ENCODE results near the gene HBM. TPM values are rescaled to one million over a fixed set of nuclear protein-coding genes. Genes with fewer than 3 reads are reported as not detected.

Gene HBM
- total RNA-seq, 1 experiment from 2014 or later, result not detected

DNA sequence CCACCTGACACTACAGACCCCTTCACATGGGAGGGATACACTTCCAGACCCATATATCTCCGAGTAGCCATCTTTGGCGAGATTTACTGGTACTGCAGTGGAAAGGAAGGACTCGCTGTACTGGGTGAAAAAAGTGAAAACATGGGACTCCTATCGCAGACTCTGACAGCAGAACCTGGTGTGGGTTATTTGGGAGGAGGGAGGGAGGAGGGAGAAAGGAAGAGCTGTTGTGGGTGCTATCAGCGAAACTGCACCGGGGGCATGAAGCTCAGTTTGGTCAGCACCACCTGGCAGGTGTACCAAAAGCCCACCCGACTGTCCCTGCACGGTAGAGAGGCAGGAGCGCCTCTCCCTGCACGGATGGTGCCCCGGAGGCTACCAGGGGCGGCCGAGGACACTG lies 19.4 kb downstream of the HBM start:
- H3K4me3 Mint-ChIP-seq (ENCODE audit: unreplicated experiment), result no peak overlapping the region

DNA sequence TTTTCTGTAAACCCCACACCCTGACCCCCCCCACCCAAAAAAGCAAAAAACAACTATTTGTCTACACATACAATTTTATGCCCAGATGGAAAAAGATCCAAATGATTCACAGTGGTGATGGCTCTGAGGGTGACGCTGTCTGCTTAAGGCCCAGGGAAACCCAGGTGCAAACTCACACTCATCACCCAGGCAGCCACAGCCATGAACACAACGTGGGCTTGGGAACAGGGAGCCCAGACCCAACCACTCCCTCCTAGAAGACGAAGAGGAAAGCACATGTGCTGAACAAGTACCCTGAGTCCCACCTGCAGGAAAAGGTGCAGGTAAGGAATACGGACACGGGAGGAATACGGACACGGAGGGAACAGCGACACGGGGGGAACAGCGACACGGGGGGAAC lies 19.9 kb downstream of the HBM start:
- no peaks in the 10 kb centered on the region for H3K27me3 Mint-ChIP-seq (ENCODE audit: insufficient read depth, unreplicated experiment)
- H3K27ac Mint-ChIP-seq (ENCODE audit: unreplicated experiment), result no peak overlapping the region
- H3K36me3 ChIP-seq (ENCODE audit: control insufficient read depth, insufficient read depth, low read length), result peaks cover 5% of the 10 kb centered on the region; the same call in 1 of the 2 replicates
- H3K36me3 Mint-ChIP-seq (ENCODE audit: insufficient read depth, unreplicated experiment), result peaks cover 79% of the 10 kb centered on the region
- no peaks in the 10 kb centered on the region for H3K9me3 Mint-ChIP-seq (ENCODE audit: unreplicated experiment)
- POLR2A ChIA-PET, result no interaction called here
- H3K4me1 Mint-ChIP-seq (ENCODE audit: low read depth, unreplicated experiment), result no peaks in the 10 kb centered on the region
- DNase-seq, result no peak
- TF ChIP-seq, protein P1, sequence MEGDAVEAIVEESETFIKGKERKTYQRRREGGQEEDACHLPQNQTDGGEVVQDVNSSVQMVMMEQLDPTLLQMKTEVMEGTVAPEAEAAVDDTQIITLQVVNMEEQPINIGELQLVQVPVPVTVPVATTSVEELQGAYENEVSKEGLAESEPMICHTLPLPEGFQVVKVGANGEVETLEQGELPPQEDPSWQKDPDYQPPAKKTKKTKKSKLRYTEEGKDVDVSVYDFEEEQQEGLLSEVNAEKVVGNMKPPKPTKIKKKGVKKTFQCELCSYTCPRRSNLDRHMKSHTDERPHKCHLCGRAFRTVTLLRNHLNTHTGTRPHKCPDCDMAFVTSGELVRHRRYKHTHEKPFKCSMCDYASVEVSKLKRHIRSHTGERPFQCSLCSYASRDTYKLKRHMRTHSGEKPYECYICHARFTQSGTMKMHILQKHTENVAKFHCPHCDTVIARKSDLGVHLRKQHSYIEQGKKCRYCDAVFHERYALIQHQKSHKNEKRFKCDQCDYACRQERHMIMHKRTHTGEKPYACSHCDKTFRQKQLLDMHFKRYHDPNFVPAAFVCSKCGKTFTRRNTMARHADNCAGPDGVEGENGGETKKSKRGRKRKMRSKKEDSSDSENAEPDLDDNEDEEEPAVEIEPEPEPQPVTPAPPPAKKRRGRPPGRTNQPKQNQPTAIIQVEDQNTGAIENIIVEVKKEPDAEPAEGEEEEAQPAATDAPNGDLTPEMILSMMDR (IDR thresholded peaks at IDR 0.05; ENCODE audit: insufficient read depth in 1 of 2, low read depth in 1 of 2, low read length in 1 of 2, severe bottlenecking in 1 of 2, unreplicated experiment in 1 of 2), result no peak
- H3K4me1 ChIP-seq, result no peaks in the 10 kb centered on the region; the same call in 1 of the 2 replicates
- no TSS peak for BruUV-seq (replicated peaks)
- H3K4me3 ChIP-seq (ENCODE audit: low read depth, low read length), result no peak overlapping the region
- intact Hi-C loops (cut with micrococcal nuclease; ENCODE audit: unreplicated experiment), result no loop called here
- H3K4me3 Mint-ChIP-seq (ENCODE audit: unreplicated experiment), result no peak overlapping the region
- H3K9me3 ChIP-seq, result no peaks in the 10 kb centered on the region
- no peaks in the 10 kb centered on the region for H3K27me3 ChIP-seq (replicated peaks; ENCODE audit: control insufficient read depth, insufficient read depth, low read length)
- CTCF ChIA-PET, result no interaction called here

More for the DNA sequence above, 19.4 kb downstream of the HBM start:
- no TSS peak for BruUV-seq (replicated peaks)
- Histone ChIP-seq H3K4me1 (peaks cover under 1% of the 10 kb centered on the region), H3K4me3 (ENCODE audit: low read depth, low read length) (no peak overlapping the region), H3K27me3 (replicated peaks; ENCODE audit: control insufficient read depth, insufficient read depth, low read length) (no peaks in the 10 kb centered on the region), H3K9me3 (no peaks in the 10 kb centered on the region), H3K36me3 (ENCODE audit: control insufficient read depth, insufficient read depth, low read length) (peaks cover 5% of the 10 kb centered on the region; the same call in 1 of the 2 replicates)
- no peaks in the 10 kb centered on the region for H3K4me1 Mint-ChIP-seq (ENCODE audit: low read depth, unreplicated experiment)
- POLR2A ChIA-PET, result no interaction called here
- intact Hi-C loops (cut with micrococcal nuclease; ENCODE audit: unreplicated experiment), result no loop called here
- no peaks in the 10 kb centered on the region for H3K27me3 Mint-ChIP-seq (ENCODE audit: insufficient read depth, unreplicated experiment)
- H3K9me3 Mint-ChIP-seq (ENCODE audit: unreplicated experiment), result no peaks in the 10 kb centered on the region
- CTCF ChIA-PET, result no interaction called here
- peaks cover 74% of the 10 kb centered on the region for H3K36me3 Mint-ChIP-seq (ENCODE audit: insufficient read depth, unreplicated experiment)
- TF ChIP-seq, protein P1 (IDR thresholded peaks at IDR 0.05; ENCODE audit: insufficient read depth in 1 of 2, low read depth in 1 of 2, low read length in 1 of 2, severe bottlenecking in 1 of 2, unreplicated experiment in 1 of 2), result no peak
- H3K27ac Mint-ChIP-seq (ENCODE audit: unreplicated experiment), result no peak overlapping the region
- no peak for DNase-seq

DNA sequence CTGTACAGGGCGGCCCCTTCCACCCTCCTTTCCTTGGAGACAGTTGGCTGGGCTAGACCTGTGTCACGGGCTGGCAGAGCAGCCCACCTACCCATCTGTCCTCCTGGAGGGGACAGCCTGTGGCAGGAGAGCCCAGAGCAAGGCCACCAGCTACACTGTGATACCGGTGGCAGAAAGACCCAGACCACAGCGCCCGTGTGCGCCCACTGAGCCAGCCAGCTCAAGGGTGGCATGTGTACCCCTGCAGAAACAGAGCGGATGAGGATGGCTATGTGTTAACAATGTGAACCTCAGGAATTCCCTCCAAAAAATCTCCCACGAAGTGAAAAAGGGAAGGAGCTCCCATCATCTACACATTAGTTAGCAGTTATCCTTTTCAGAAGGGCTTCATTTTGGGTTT lies 21.6 kb downstream of the HBM start:
- CTCF ChIA-PET, result no interaction called here
- H3K36me3 Mint-ChIP-seq (ENCODE audit: insufficient read depth, unreplicated experiment), result peaks cover 81% of the 10 kb centered on the region
- intact Hi-C loops (cut with micrococcal nuclease; ENCODE audit: unreplicated experiment), result no loop called here

More for the DNA sequence above, 21.6 kb downstream of the HBM start:
- H3K4me3 Mint-ChIP-seq (ENCODE audit: unreplicated experiment), result no peak overlapping the region
- peaks cover 5% of the 10 kb centered on the region; the same call in 1 of the 2 replicates for H3K36me3 ChIP-seq (ENCODE audit: control insufficient read depth, insufficient read depth, low read length)
- POLR2A ChIA-PET, result no interaction called here
- DNase-seq, result no peak
- no peaks in the 10 kb centered on the region for H3K4me1 ChIP-seq
- TF ChIP-seq, protein P1 (IDR thresholded peaks at IDR 0.05; ENCODE audit: insufficient read depth in 1 of 2, low read depth in 1 of 2, low read length in 1 of 2, severe bottlenecking in 1 of 2, unreplicated experiment in 1 of 2), result no peak
- H3K4me3 ChIP-seq (ENCODE audit: low read depth, low read length), result no peak overlapping the region
- H3K9me3 ChIP-seq, result no peaks in the 10 kb centered on the region
- BruUV-seq (replicated peaks), result no TSS peak
- no peaks in the 10 kb centered on the region for H3K4me1 Mint-ChIP-seq (ENCODE audit: low read depth, unreplicated experiment)
- H3K27me3 Mint-ChIP-seq (ENCODE audit: insufficient read depth, unreplicated experiment), result no peaks in the 10 kb centered on the region
- no peaks in the 10 kb centered on the region for H3K9me3 Mint-ChIP-seq (ENCODE audit: unreplicated experiment)
- H3K27me3 ChIP-seq (replicated peaks; ENCODE audit: control insufficient read depth, insufficient read depth, low read length), result no peaks in the 10 kb centered on the region
- H3K27ac Mint-ChIP-seq (ENCODE audit: unreplicated experiment), result no peak overlapping the region

Measured in Caco-2 (cell line).